Measurements from ENCODE around the gene COIL. TPM values are rescaled to one million over a fixed set of nuclear protein-coding genes. Genes with fewer than 3 reads are reported as not detected.

COIL gene
- total RNA-seq, 1 donor from 2014 or later, result 20.6 TPM

GRCh38 chr17:56919717-56920116 is 41.1 kb downstream of the COIL start:
- H3K36me3 Mint-ChIP-seq (ENCODE audit: low read depth, unreplicated experiment), result no peaks in the 10 kb centered on the region
- H3K4me2 ChIP-seq (ENCODE audit: low read length), result no peak overlapping the region
- H3K4me3 Mint-ChIP-seq (ENCODE audit: unreplicated experiment), result no peak overlapping the region
- peaks cover 15% of the 10 kb centered on the region for H3K4me1 ChIP-seq (ENCODE audit: insufficient read depth, low read length)
- H3K9me3 ChIP-seq (ENCODE audit: insufficient read depth, low read depth, low read length), result no peaks in the 10 kb centered on the region
- no peak overlapping the region for H3K27ac ChIP-seq (ENCODE audit: low read depth, low read length)
- H3K36me3 ChIP-seq (ENCODE audit: insufficient read depth, low read length), result no peaks in the 10 kb centered on the region
- peaks cover 11% of the 10 kb centered on the region for H3K4me1 Mint-ChIP-seq (ENCODE audit: low read depth, unreplicated experiment)
- H3K27me3 Mint-ChIP-seq (ENCODE audit: low read depth, unreplicated experiment), result no peaks in the 10 kb centered on the region
- no peak overlapping the region for H3K27ac Mint-ChIP-seq (ENCODE audit: unreplicated experiment)
- no peak for FAIRE-seq
- no peaks in the 10 kb centered on the region for H3K79me2 ChIP-seq (ENCODE audit: insufficient read depth, low read length)
- H3K9ac ChIP-seq (ENCODE audit: low read length), result no peak overlapping the region
- no peaks in the 10 kb centered on the region for H3K27me3 ChIP-seq (ENCODE audit: insufficient read depth, low read length)
- peaks cover 2% of the 10 kb centered on the region for H3K9me3 Mint-ChIP-seq (ENCODE audit: unreplicated experiment)
- H4K20me1 ChIP-seq (ENCODE audit: insufficient read depth, low read length), result no peaks in the 10 kb centered on the region
- H3K4me3 ChIP-seq (ENCODE audit: insufficient read depth, low read depth, low read length), result no peak overlapping the region
- H2AFZ ChIP-seq (ENCODE audit: low read depth, low read length), result no peak overlapping the region
- TF ChIP-seq, protein P1, sequence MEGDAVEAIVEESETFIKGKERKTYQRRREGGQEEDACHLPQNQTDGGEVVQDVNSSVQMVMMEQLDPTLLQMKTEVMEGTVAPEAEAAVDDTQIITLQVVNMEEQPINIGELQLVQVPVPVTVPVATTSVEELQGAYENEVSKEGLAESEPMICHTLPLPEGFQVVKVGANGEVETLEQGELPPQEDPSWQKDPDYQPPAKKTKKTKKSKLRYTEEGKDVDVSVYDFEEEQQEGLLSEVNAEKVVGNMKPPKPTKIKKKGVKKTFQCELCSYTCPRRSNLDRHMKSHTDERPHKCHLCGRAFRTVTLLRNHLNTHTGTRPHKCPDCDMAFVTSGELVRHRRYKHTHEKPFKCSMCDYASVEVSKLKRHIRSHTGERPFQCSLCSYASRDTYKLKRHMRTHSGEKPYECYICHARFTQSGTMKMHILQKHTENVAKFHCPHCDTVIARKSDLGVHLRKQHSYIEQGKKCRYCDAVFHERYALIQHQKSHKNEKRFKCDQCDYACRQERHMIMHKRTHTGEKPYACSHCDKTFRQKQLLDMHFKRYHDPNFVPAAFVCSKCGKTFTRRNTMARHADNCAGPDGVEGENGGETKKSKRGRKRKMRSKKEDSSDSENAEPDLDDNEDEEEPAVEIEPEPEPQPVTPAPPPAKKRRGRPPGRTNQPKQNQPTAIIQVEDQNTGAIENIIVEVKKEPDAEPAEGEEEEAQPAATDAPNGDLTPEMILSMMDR (IDR thresholded peaks at IDR 0.05; ENCODE audit: insufficient read depth, low read depth, low read length), result no peak
- no peak for TF ChIP-seq EZH2 (IDR thresholded peaks at IDR 0.05; ENCODE audit: insufficient read depth, low read length)
- no peak for DNase-seq (ENCODE audit: low read depth)

- Mint-ChIP-seq H3K4me1 (ENCODE audit: low read depth, unreplicated experiment) (peaks cover 13% of the 10 kb centered on the region), H3K9me3 (ENCODE audit: unreplicated experiment) (peaks cover 2% of the 10 kb centered on the region), H3K36me3 (ENCODE audit: low read depth, unreplicated experiment) (no peaks in the 10 kb centered on the region), H3K27me3 (ENCODE audit: low read depth, unreplicated experiment) (no peaks in the 10 kb centered on the region), H3K27ac (ENCODE audit: unreplicated experiment) (no peak overlapping the region), H3K4me3 (ENCODE audit: unreplicated experiment) (no peak overlapping the region)
- FAIRE-seq, result no peak
- TF ChIP-seq EZH2 (IDR thresholded peaks at IDR 0.05; ENCODE audit: insufficient read depth, low read length), result no peak
- TF ChIP-seq, protein P1 (IDR thresholded peaks at IDR 0.05; ENCODE audit: insufficient read depth, low read depth, low read length), result no peak
- Histone ChIP-seq H3K4me1 (ENCODE audit: insufficient read depth, low read length) (peaks cover 16% of the 10 kb centered on the region), H4K20me1 (ENCODE audit: insufficient read depth, low read length) (no peaks in the 10 kb centered on the region), H3K27me3 (ENCODE audit: insufficient read depth, low read length) (no peaks in the 10 kb centered on the region), H3K36me3 (ENCODE audit: insufficient read depth, low read length) (no peaks in the 10 kb centered on the region), H3K9me3 (ENCODE audit: insufficient read depth, low read depth, low read length) (no peaks in the 10 kb centered on the region), H3K79me2 (ENCODE audit: insufficient read depth, low read length) (no peaks in the 10 kb centered on the region), H3K27ac (ENCODE audit: low read depth, low read length) (no peak overlapping the region), H3K4me3 (ENCODE audit: insufficient read depth, low read depth, low read length) (no peak overlapping the region), H3K9ac (ENCODE audit: low read length) (no peak overlapping the region), H3K4me2 (ENCODE audit: low read length) (no peak overlapping the region), H2AFZ (ENCODE audit: low read depth, low read length) (no peak overlapping the region)
- no peak for DNase-seq (ENCODE audit: low read depth)
Measured at GRCh38 chr17:56918916-56919315, 41.9 kb downstream of the COIL start.

DNA sequence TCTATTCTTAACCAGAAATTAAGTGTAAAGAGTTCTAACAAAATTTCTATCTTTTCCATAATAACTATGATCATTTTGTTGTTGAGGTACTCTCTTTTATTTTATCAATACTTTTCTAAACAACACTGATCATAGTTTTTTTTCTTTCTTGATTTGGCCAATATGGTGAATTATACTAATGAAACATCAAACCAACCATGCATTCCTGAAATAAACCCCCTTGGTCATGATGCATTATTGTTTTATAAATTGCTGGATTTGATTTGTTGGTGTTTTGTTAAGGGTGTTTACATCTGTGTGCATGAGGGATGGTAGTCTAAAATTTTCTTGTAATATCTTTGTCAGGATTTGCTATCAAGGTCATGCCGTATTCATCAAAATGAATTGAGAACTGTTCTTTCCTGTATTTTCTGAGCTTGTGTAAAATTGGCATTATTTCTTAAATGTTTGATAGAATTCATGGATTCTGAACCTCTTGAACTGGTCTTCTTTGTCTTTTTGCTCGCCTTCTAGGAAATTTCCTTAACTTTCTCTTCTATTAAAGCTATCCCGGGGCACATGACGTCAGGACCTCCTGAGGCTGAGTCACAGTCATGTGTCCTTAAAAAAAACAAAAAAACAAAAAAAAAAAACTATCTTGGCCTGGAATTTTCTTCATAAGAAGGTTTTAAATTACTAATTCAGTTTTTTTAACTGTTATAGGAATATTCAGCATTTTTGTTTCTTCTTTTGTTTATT is 43.1 kb downstream of the COIL start:
- H3K9me3 Mint-ChIP-seq (ENCODE audit: unreplicated experiment), result peaks cover 2% of the 10 kb centered on the region
- FAIRE-seq, result no peak
- peak overlapping the region; percentile 14 for H3K27ac Mint-ChIP-seq (ENCODE audit: unreplicated experiment)

More for the DNA sequence above, 43.1 kb downstream of the COIL start:
- H3K27ac ChIP-seq (ENCODE audit: low read depth, low read length), result no peak overlapping the region
- H3K9ac ChIP-seq (ENCODE audit: low read length), result no peak overlapping the region
- H3K79me2 ChIP-seq (ENCODE audit: insufficient read depth, low read length), result peaks cover 12% of the 10 kb centered on the region
- peaks cover 13% of the 10 kb centered on the region for H3K4me1 Mint-ChIP-seq (ENCODE audit: low read depth, unreplicated experiment)
- no peak overlapping the region for H3K4me3 ChIP-seq (ENCODE audit: insufficient read depth, low read depth, low read length)
- no peak for DNase-seq (ENCODE audit: low read depth)
- H3K36me3 Mint-ChIP-seq (ENCODE audit: low read depth, unreplicated experiment), result no peaks in the 10 kb centered on the region
- H3K36me3 ChIP-seq (ENCODE audit: insufficient read depth, low read length), result no peaks in the 10 kb centered on the region
- H3K4me1 ChIP-seq (ENCODE audit: insufficient read depth, low read length), result peaks cover 24% of the 10 kb centered on the region
- H3K9me3 ChIP-seq (ENCODE audit: insufficient read depth, low read depth, low read length), result no peaks in the 10 kb centered on the region
- no peaks in the 10 kb centered on the region for H3K27me3 ChIP-seq (ENCODE audit: insufficient read depth, low read length)
- no peaks in the 10 kb centered on the region for H3K27me3 Mint-ChIP-seq (ENCODE audit: low read depth, unreplicated experiment)
- H3K4me2 ChIP-seq (ENCODE audit: low read length), result no peak overlapping the region
- H2AFZ ChIP-seq (ENCODE audit: low read depth, low read length), result no peak overlapping the region
- H4K20me1 ChIP-seq (ENCODE audit: insufficient read depth, low read length), result no peaks in the 10 kb centered on the region
- no peak overlapping the region for H3K4me3 Mint-ChIP-seq (ENCODE audit: unreplicated experiment)
- TF ChIP-seq EZH2 (IDR thresholded peaks at IDR 0.05; ENCODE audit: insufficient read depth, low read length), result no peak
- TF ChIP-seq, protein P1 (IDR thresholded peaks at IDR 0.05; ENCODE audit: insufficient read depth, low read depth, low read length), result no peak
